HepG2 (cell line): ENCODE data around the gene TRIM7. TPM values are rescaled to one million over a fixed set of nuclear protein-coding genes. Genes with fewer than 3 reads are reported as not detected.

ENCODE experiments used
- ATAC-seq: fragments of 200-7000 bp; cut with Tn5 transposase; 3 replicates; pipeline ENCODE4 v1.9.1; 2020; ENCODE audit warnings: mild to moderate bottlenecking, moderate library complexity
- BruUV-seq: library from RNA; stranded (reverse); fragments of 400-500 nt; replicated peaks from 2 replicates; lab custom pipeline; 2021; lab: Mats Ljungman, UMichigan
- CTCF ChIA-PET: fragments of 300-600 bp; formaldehyde crosslinking; extraction: SDS; loops from one replicate; lab custom pipeline; 2021; ENCODE audit warnings: low total read pairs, inconsistent platforms, low intra/inter-chr PET ratio; lab: Yijun Ruan, JAX
- POLR2A ChIA-PET: fragments of 350-600 bp; sonication (Branson Sonifier 250); formaldehyde crosslinking; loops from one replicate; lab custom pipeline; 2020; ENCODE audit warnings: antibody characterized with exemption, inconsistent platforms; lab: Yijun Ruan, JAX
- DNase-seq: peaks from one replicate; pipeline ENCODE4 v3.0.0-alpha.2; 2015; ENCODE audit warnings: low spot score
- FAIRE-seq: peaks from 3 replicates; lab custom pipeline; 2011; peaks lifted over from hg19 to GRCh38; lab: Jason Lieb, UNC
- H2AFZ ChIP-seq: one replicate; pipeline ENCODE4 v1.6.1; 2011; ENCODE audit warnings: low read length, inconsistent platforms
- H3K27ac ChIP-seq: fragments of 300-600 bp; 3 replicates; pipeline ENCODE4 v1.8.0; 2011; ENCODE audit warnings: mixed run types, mild to moderate bottlenecking, mixed read lengths, low read length, inconsistent platforms; ENCODE audit not compliant: insufficient read depth; ENCODE audit errors: extremely low read length
- H3K27me3 ChIP-seq, 2 experiments: fragments of 200-600 bp in 1 of 2; 2 replicates in 1 of 2; 3 replicates in 1 of 2; pipeline versions ENCODE4 v1.6.0 to v1.8.0; 2011; ENCODE audit warnings: low read length in 2 of 2, mild to moderate bottlenecking in 2 of 2, moderate library complexity in 2 of 2, inconsistent platforms in 1 of 2; ENCODE audit not compliant: insufficient read depth in 2 of 2, control insufficient read depth in 1 of 2
- H3K36me3 ChIP-seq, 2 experiments: fragments of 200-600 bp in 1 of 2; replicated peaks in 1 of 2; 2 replicates in 1 of 2; 3 replicates in 1 of 2; pipeline versions ENCODE4 v1.5.1 to v1.8.0; 2011; ENCODE audit warnings: low read length in 2 of 2, inconsistent platforms in 1 of 2; ENCODE audit not compliant: insufficient read depth in 2 of 2, control insufficient read depth in 1 of 2
- H3K4me1 ChIP-seq: 2 replicates; pipeline ENCODE4 v1.5.1; 2012; ENCODE audit warnings: low read length, inconsistent platforms; ENCODE audit not compliant: insufficient read depth
- H3K4me2 ChIP-seq: 2 replicates; pipeline ENCODE4 v1.6.0; 2011; ENCODE audit warnings: low read depth, low read length, inconsistent platforms
- H3K4me3 ChIP-seq, 3 experiments: fragments of 200-600 bp in 1 of 3; sonication (generic), shearing (Covaris generic) in 1 of 3; replicated peaks in 1 of 3; 2 replicates each; pipeline ENCODE4 v1.5.1; 2011 to 2016; ENCODE audit warnings: low read length in 3 of 3, inconsistent platforms in 2 of 3, low read depth in 2 of 3, mild to moderate bottlenecking in 2 of 3, control low read depth in 1 of 3, mixed read lengths in 1 of 3; ENCODE audit not compliant: insufficient read depth in 1 of 3
- H3K79me2 ChIP-seq: one replicate; pipeline ENCODE4 v1.6.1; 2011; ENCODE audit warnings: low read length, inconsistent platforms; ENCODE audit not compliant: insufficient read depth
- H3K9ac ChIP-seq: 2 replicates; pipeline ENCODE4 v1.6.0; 2011; ENCODE audit warnings: mild to moderate bottlenecking, low read depth, low read length, inconsistent platforms; ENCODE audit not compliant: insufficient read depth
- H3K9me3 ChIP-seq: 2 replicates; pipeline ENCODE4 v1.5.1; 2012; ENCODE audit warnings: mild to moderate bottlenecking, low read length
- H4K20me1 ChIP-seq: 2 replicates; pipeline ENCODE4 v1.6.0; 2011; ENCODE audit warnings: inconsistent platforms, mild to moderate bottlenecking, low read length, moderate library complexity; ENCODE audit not compliant: insufficient read depth
- ADNP ChIP-seq: sonication (generic); formaldehyde crosslinking; IDR thresholded peaks from 2 replicates; pipeline ENCODE4 v1.4.0; 2020; ENCODE audit warnings: missing genetic modification reagents
- MIER3 ChIP-seq: IDR thresholded peaks from 2 replicates; pipeline ENCODE4 v1.6.1; 2016; ENCODE audit warnings: missing compliant biosample characterization, borderline replicate concordance
- MTA1 ChIP-seq: sonication (generic); formaldehyde crosslinking; IDR thresholded peaks from 2 replicates; pipeline ENCODE4 v1.4.0; 2020; ENCODE audit warnings: missing genetic modification reagents, mild to moderate bottlenecking, borderline replicate concordance
- RNF219 ChIP-seq: sonication (generic); formaldehyde crosslinking; IDR thresholded peaks from 2 replicates; pipeline ENCODE4 v1.5.0; 2020; ENCODE audit warnings: mild to moderate bottlenecking, missing genetic modification reagents
- TGIF2 ChIP-seq: IDR thresholded peaks from 2 replicates; pipeline ENCODE4 v1.6.1; 2016; ENCODE audit warnings: control low read depth, missing compliant biosample characterization
- ZNF264 ChIP-seq: sonication (generic); formaldehyde crosslinking; IDR thresholded peaks from 2 replicates; pipeline ENCODE4 v1.4.0; 2020; ENCODE audit warnings: missing genetic modification reagents
- ZNF598 ChIP-seq: sonication (generic); formaldehyde crosslinking; IDR thresholded peaks from 2 replicates; pipeline ENCODE4 v1.5.1; 2020; ENCODE audit warnings: mild to moderate bottlenecking, missing genetic modification reagents, borderline replicate concordance
- ZNF687 ChIP-seq: sonication (generic); formaldehyde crosslinking; IDR thresholded peaks from 2 replicates; pipeline ENCODE4 v1.5.1; 2020; ENCODE audit warnings: mild to moderate bottlenecking, missing genetic modification reagents, moderate library complexity
- ZZZ3 ChIP-seq: sonication (generic); formaldehyde crosslinking; IDR thresholded peaks from 2 replicates; pipeline ENCODE4 v1.4.0; 2020; ENCODE audit warnings: missing genetic modification reagents, mild to moderate bottlenecking, borderline replicate concordance
- WGBS: methylation state at CpG from one replicate; pipeline ENCODE4 v1.1.6; 2017; ENCODE audit warnings: low lambda C conversion rate; 5-methylcytosine and 5-hydroxymethylcytosine counted together
- in situ Hi-C: cut with HindIII; loops from 2 replicates; pipeline ENCODE4 v1.10.0; 2017; ENCODE audit warnings: low pct_unique_long_range_greater_than_20kb; ENCODE audit not compliant: extremely low pct_ligation_motif_present
- intact Hi-C: fragments of 100-400 bp; cut with micrococcal nuclease; formaldehyde crosslinking; loops from one replicate; pipeline ENCODE4 v1.10.0; 2022; ENCODE audit not compliant: unreplicated experiment
- polyA plus RNA-seq, 8 experiments: library from polyadenylated mRNA; depleted of rRNA in 3 of 8; stranded (reverse) in 7 of 8; unstranded in 1 of 8; fragments of >200 nt; fragmentation: Illumina TruSeq in 4 of 8; extraction: Trizol in 4 of 8; gene quantifications; 2 replicates each; pipeline versions ENCODE4 v1.2.1 to v1.2.3, GENCODE V29; 2011 to 2016; ENCODE audit warnings: low read depth in 4 of 8, missing spikeins in 1 of 8, mixed read lengths in 1 of 8; ENCODE audit not compliant: insufficient read depth in 1 of 8
- total RNA-seq, 5 experiments: library from RNA; depleted of rRNA; stranded (reverse); fragments of >200 nt; fragmentation: Illumina TruSeq; extraction: Trizol; gene quantifications; 2 replicates each; pipeline ENCODE4 v1.2.3, GENCODE V29; 2016; ENCODE audit warnings: low read depth in 1 of 5
- TF ChIP-seq, protein P1 (sequence below): sonication (generic); formaldehyde crosslinking; IDR thresholded peaks from 2 replicates; pipeline ENCODE4 v1.4.0; 2020; ENCODE audit warnings: missing genetic modification reagents

The TRIM7 gene
- total and polyA plus RNA-seq, 2 of the 13 experiments (the other 11 are each of a cell fraction or from before 2014, with no cell fraction given) = 0.13 TPM; not detected in 1

DNA sequence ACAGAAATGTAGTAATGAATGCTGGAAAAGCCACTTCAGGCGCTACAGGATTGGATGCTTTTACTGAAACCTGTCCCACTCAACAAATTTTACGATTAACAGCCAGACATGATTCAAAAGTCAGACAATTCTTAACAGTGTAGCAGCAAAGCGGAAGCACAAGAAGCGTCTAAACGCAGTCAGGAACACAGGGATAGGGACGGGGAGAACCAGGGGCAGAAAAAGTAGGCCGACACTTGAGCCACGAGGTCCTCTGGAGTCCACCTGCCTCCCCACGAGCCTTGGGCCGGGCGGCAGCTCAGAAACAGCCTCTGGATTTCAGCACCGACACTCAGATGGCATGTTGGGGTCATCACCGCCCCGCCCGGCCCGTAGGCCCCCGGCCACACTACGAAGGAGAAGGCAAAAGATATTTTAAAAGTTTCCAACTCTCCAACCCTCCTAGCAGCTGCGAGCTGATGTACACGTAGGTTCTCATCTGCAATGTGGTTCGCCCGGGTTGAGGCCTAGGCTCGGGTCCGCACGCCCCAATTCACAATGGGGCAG is 38.1 kb upstream of the TRIM7 start:
- Histone ChIP-seq H3K4me3 (peak overlapping the region; percentile 91 to 94 (median 92)), H3K4me2 (peak overlapping the region; percentile 93), H3K9me3 (no peaks in the 10 kb centered on the region), H3K36me3 (peaks cover 11 to 40% of the 10 kb centered on the region in 2 experiments), H2AFZ (no peak overlapping the region), H3K4me1 (peaks cover 39% of the 10 kb centered on the region), H3K79me2 (peaks cover 58% of the 10 kb centered on the region), H3K27me3 (no peaks in the 10 kb centered on the region; a peak in 1 of 5 replicates), H4K20me1 (peaks cover 49% of the 10 kb centered on the region), H3K27ac (peak overlapping the region; percentile 98), H3K9ac (peak overlapping the region; percentile 96)
- ChIA-PET POLR2A (interaction anchor here (1.2 to 8.4 kb wide), 5 partner anchors 9 to 53 kb away, joined by 4 to 102 read pairs (median 41); partner anchors contain the start of genes TRIM41 and TRIM52), CTCF (no interaction called here)
- BruUV-seq = TSS peak; percentile 65
- in situ Hi-C loops = no loop called here
- DNase-seq (no peak), ATAC-seq (no peak), FAIRE-seq (no peak)
- 0% methylated on average over 21 of the region's 25 CpGs for WGBS
- intact Hi-C loops = no loop called here
- TF ChIP-seq TGIF2 (no peak), MTA1 (CRISPR knock-in tag) (no peak), ZNF264 (CRISPR knock-in tag) (0 out of 2 replicates have a peak, but pooled peaks have one; percentile 11), ADNP (CRISPR knock-in tag) (no peak), ZNF687 (CRISPR knock-in tag) (no peak), ZNF598 (CRISPR knock-in tag) (no peak), MIER3 (CRISPR knock-in tag) (no peak), RNF219 (CRISPR knock-in tag) (no peak), ZZZ3 (CRISPR knock-in tag) (no peak)
- TF ChIP-seq, protein P1, sequence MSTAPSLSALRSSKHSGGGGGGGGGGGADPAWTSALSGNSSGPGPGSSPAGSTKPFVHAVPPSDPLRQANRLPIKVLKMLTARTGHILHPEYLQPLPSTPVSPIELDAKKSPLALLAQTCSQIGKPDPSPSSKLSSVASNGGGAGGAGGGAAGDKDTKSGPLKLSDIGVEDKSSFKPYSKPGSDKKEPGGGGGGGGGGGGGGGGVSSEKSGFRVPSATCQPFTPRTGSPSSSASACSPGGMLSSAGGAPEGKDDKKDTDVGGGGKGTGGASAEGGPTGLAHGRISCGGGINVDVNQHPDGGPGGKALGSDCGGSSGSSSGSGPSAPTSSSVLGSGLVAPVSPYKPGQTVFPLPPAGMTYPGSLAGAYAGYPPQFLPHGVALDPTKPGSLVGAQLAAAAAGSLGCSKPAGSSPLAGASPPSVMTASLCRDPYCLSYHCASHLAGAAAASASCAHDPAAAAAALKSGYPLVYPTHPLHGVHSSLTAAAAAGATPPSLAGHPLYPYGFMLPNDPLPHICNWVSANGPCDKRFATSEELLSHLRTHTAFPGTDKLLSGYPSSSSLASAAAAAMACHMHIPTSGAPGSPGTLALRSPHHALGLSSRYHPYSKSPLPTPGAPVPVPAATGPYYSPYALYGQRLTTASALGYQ (CRISPR knock-in tag) = no peak
